GM19455 (cell line): ENCODE data around the gene COL18A1.

ENCODE experiments used
- ATAC-seq: cut with Tn5 transposase; IDR thresholded peaks from one replicate; pipeline ENCODE4 v1.9.1; 2021; ENCODE audit not compliant: unreplicated experiment

COL18A1 gene

DNA sequence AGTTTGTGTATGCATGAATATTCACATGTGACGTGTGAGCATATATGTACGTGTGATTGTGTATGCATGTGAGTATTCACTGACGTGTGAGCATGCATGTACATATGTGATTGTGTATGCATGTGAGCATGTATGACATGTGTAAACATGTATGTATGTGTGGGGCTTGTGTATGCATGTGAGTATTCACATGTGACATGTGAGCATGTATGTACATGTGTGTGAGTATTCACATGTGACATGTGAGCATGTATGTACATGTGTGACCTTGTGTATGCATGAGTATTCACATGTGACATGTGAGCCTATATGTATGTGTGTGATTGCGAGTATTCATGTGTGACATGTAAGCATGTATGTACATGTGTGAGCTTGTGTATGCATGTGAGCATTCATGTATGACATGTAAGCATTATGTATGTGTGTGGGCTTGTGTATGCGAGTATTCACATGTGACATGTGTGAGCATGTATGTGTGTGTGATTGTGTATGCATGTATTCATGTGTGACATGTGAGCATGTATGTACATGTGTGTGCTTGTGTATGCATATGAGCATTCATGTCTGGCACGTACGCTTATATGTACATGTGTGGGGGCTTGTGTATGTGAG lies 47.8 kb downstream of the COL18A1 start:
- no peak for ATAC-seq

DNA sequence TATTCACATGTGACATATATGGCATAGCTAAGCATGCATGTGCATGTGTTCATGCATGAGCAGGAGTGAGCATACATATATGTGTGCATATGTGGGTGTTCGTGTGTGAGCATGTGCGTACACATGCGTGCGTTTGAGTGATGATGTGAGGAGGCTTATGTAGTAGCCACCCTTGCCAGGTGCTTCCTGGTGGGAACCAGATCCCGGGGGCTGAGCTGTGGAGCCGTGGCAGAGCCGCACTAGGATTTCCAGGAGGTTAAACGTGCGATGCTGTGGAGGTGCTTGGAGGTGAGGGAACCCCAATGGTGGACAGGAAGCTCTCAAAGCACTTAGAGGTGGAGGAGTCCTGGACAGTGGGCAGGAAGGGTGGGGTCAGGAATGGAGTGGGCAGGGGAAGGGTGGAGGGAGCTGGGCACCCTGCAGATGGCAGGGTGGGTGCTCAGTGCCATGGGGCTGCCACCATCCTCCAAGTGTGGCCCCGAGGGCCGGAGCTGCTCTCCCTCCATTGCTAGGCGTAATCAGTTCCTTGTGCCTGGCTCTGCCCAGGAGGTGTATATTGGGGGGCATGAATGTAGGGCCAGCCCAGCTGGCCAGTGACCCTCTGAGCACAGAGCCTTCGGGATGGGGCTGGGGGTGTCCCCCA lies 48.5 kb downstream of the COL18A1 start:
- no peak for ATAC-seq

DNA sequence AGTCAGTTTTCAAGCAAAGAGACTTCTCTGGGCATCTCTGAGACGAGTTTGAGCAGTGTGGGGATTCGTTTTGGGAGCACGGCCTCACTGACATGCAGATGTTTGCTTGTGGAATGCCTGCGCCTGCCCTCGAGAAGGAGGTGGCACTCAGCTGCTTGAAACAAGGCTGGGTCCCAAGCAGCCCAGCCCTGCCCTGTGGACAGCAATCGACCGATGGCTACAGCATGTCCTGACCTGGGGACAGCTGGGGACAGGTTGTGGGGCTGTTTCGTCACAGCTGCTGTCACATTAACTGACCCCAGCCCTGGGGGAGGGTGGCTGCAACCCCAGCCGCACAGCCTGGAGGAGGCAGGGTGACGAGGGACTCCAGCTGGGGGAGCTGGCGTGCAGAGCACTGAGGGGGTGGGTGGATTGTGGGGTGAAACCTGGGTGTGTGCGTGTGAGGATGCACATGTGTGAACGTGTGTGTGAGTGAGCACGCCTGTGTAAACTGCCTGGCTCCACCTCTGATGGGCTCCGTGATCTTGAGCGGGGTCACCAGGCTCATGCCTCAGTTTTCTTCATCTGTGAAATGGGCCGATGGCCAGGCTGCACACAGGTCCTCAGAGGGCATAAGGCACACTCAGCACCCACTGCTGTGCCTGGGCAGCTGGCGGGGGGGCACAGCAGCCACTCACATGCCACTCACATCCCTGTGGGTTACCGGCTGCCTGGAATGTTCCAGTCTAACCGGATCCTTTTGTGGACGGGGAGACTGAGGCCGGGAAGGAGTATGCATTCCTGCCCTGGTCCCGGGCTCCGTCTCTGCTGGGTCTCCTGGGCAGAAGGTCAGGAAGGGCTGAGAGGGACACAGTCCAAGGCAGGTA lies 49.3 kb downstream of the COL18A1 start:
- ATAC-seq, result no peak

DNA sequence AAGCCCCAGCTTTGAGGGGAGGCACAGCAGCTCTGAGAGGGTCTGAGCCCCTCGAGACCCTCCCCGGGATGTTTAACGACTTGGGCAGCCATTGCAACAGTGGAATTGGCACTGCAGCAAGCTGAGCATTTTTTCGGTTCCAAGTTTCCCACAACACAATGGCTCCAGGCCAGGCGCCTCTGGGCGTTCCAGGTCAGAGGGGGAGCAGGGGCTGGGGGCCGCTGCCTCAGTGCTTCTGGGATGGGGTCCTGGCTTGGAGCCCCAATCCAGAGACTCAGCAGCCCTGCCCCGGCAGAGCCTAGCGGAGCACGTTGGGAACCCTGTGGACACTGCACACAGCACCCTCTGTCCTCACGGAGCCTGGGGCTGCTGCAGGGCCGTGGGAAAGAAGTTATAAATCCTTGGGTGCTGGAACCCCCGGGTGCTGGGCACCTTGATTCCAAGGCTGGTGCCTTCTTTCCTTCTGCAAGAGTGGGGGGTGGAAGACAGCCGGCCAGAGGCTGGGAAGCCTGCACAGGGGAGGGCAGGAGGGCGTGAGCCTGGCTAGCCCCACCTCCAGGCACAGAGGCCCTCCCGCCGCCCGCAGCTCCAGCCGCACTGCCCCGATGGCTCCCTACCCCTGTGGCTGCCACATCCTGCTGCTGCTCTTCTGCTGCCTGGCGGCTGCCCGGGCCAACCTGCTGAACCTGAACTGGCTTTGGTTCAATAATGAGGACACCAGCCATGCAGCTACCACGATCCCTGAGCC lies 50.1 kb downstream of the COL18A1 start:
- ATAC-seq, result no peak

DNA sequence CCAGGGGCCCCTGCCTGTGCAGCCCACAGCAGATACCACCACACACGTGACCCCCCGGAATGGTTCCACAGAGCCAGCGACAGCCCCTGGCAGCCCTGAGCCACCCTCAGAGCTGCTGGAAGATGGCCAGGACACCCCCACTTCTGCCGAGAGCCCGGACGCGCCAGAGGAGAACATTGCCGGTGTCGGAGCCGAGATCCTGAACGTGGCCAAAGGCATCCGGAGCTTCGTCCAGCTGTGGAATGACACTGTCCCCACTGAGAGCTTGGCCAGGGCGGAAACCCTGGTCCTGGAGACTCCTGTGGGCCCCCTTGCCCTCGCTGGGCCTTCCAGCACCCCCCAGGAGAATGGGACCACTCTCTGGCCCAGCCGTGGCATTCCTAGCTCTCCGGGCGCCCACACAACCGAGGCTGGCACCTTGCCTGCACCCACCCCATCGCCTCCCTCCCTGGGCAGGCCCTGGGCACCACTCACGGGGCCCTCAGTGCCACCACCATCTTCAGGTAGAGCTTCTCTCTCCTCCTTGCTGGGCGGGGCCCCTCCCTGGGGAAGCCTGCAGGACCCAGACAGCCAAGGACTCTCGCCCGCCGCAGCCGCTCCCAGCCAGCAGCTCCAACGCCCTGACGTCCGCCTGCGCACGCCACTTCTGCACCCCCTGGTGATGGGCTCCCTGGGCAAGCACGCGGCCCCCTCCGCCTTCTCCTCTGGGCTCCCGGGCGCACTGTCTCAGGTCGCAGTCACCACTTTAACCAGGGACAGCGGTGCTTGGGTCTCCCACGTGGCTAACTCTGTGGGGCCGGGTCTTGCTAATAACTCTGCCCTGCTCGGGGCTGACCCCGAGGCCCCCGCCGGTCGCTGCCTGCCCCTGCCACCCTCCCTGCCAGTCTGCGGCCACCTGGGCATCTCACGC lies 51.0 kb downstream of the COL18A1 start:
- ATAC-seq, result no peak

- ATAC-seq, result no peak
These were observed 51.7 kb downstream of the COL18A1 start for GRCh38 chr21:45456584-45457160.

DNA sequence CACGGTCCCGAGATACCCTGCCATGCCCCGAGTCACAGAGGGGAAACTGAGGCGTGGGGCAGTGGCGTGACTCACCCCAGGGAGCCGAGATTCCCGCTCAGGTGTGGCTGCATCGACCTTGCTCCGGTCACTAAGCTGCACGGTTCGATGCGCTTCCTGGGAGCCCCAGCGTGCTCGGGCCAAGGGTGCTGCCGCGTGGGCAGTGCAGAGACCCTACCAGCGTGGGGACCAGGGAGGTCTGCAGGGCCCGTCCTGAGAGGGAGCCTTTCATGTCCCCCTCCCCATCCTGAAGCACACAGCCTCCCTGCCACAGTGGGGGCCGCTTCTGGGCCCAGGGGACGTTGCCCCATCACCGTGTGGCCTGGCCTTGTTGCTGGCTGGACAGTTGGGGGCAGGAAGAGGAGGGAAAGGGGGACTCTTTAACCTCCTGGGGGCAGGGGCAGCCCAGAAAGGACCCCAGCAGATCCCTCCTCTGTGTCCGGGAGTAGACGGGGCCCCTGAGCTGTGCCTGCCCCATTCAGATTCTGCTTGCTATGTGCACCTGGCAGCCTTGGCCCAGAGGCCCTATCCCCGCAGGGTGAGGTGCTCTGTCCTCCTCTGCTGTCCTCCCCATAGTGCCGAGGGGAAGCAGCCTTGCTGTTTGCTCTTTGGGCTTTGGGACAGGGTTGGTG lies 52.3 kb downstream of the COL18A1 start:
- no peak for ATAC-seq

- ATAC-seq, result no peak
These were observed 52.8 kb downstream of the COL18A1 start for GRCh38 chr21:45457832-45458172.

DNA sequence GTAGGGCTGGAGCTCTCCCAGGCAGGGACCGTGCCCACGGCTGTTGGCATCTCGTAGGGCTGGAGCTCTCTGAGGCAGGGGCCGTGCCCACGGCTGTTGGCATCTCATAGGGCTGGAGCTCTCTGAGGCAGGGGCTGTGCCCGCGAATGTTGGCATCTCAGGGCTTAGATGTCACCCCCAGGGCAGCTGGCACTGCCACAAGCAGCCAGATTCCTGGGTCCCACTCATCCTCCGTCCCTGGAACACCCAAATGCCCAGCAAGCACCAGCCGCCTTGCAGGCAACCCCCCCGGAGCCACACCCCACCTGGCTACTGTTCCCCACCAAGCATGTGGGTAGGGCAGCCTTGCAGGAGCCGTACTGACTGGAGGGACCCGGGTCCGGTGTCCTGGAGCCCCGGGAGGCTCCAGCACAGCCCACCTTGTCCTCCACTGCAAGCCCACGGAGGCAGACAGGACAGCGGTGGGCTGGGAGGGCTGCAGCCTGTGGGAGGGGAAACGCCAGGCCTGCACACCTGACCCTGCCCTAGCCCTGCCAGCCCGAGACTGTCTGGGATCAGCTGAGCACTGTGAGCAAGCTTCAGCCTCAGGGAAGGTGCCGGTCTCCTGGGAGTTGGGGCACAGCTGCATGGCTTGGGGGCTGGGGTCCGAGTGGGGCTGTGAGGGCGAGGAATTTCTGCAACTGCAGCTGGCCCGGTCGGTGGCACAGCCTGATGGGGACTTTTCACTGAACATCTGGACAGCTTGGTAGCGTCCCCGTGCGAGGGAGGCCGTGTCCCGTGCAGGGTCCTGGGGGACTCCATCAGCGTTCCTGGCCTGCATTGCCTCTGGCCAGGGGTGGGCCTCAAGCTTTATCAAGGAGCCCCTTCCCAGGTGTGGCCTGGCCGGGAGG lies 53.6 kb downstream of the COL18A1 start:
- no peak for ATAC-seq

DNA sequence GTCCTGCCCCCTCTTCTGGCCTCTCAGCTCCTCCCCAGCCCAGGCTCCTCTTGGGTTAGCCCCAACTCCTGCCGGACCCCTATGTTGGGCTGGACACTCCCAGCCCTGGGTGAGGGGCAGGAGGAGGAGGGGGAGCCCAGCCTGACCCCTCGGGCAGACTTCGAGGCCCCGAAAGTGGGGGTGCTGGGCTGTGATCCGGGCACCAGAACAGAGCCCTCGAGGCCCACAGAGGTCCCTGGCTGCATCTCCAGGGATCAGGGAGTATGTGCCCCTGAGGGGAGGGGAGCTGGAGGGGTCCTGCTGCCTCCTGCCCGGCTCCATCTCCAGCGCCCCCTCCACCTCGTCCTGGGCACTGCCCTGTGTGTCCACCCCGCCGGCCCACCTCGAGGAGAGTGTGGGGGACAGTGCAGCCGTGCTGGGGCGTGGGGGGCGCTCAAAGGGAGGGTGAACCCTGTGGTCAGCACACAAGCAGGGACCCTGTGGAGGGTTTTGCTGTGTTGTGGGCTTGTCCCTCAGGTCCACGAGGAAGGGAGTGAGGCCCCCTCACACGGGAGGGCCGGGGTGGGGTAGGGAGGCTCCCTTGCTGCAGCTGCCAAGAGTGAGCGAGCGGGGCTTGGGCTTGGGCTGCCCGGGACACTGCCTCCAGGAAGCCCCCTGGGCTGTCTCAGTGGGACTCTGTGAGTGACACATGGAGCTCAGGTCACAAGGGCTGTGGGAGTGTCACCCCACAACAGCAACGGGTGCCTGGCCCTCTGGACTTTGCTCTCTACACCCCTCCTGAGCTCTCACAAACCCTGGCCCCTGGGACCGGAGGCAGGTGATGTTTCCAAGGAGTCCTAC lies 54.4 kb downstream of the COL18A1 start:
- no peak for ATAC-seq

DNA sequence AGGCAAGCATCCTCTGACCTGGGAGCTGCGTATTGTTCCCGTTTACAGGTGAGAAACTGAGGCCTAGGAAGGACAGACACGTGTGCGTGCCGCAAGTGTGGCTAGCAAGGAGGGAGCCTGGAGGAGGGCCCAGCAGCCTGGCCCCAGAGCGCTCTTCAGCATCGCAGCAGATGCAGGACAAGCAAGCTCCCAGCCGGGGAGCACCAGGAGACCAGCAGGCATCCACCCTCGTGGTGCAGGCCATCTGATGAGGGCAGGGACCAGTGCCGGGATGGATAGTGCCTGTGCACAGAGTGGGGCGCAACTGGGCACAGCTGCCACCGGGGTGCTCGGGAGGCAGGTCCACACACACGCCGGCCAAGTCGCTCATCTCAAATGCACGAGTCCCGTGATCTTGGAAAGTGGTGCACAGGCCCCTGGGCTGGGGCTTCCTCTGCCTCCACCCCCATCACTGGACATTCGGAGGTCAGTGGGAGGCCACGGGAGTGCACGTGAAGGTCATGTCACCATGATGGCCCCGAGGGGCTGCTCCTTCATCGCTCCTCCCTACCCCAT lies 55.1 kb downstream of the COL18A1 start:
- no peak for ATAC-seq

- no peak for ATAC-seq
These were observed 55.8 kb downstream of the COL18A1 start for GRCh38 chr21:45460611-45461368.

DNA sequence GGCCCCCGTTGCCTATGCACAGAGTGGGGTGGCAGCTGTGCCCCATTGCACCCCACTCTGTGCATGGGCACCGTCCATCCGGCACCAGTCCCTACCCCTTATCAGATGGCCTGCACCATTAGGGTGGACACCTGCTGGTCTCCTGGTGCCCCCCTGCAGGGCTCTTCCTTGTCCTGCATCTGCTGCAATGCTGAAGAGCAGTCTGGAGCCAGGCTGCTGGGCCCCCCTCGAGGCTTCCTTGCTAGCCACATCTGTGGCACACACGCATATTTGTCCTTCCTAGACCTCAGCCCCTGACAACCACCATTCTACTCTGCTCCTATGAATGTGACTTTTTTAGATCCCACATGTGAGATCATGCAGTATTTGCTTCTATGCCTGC lies 56.4 kb downstream of the COL18A1 start:
- ATAC-seq, result no peak

DNA sequence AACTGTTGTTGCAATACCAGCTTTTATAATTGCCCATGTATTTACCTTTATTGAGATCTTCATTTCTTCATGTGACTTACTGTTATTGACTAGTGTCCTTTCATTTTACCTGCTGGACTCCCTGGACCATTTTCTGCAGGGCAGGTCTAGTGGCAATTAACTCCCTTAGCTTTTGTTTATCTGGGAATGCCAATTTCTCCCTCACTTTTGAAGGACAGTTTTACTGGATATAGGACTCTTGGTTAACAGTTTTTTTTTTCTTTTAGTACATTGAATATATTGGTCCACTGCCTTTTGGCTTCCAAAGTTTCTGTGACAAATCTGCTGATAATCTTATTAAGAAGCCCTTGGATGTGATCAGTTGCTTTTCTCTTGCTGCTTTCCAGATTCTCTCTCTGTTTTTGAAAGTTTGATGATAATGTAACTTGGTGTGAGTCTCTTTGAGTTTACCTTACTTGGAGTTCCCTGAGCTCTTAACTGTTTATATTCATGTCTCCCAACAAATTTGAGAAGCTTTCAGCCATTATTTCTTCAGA lies 56.9 kb downstream of the COL18A1 start:
- ATAC-seq, result no peak

DNA sequence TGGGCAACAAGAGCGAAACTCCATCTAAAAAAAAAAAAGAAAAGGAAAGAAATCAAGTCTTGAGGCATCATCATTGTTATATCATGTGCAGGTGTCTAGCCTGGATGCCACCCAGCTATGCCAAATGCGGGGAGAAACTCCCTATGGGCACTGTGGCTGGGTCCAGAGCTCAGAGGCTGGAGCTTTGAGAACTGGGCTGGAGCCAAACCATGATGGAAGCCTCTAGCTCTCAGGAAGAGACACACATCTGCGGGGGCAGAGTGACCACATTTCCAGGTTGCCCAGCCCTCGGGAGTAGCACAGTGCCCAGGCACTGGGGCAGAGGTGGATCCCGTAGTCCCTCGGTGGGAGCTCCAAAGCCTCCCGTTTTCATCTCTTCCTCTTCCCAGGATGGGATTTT lies 58.9 kb downstream of the COL18A1 start:
- ATAC-seq, result no peak

DNA sequence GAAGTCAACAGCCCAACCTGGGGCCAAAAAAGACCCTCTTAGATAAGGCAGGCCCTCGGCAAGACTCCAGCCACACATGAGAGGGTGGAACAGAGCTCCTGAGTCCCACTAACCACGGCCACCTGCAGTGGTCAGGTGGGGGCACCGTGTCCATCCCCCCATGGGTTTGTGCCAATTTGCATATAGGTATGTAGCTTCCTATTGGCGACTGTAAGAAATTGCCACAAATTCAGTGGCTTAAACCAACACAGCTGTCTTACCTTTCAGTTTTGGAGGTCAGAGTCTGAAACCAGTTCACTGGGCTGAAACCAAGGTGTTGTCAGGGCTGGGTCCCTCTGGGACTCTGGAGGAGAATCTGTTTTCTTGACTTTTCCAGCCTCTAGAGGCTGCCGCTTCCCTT lies 59.3 kb downstream of the COL18A1 start:
- ATAC-seq, result no peak
